SK-N-SH treated with all-trans-retinoic acid at 6 μM for 48 hours (cell line): Measurements from ENCODE around the gene TLR7.

Experiments used
- ATAC-seq: fragments of 200-7000 bp; cut with Tn5 transposase; 3 replicates; pipeline ENCODE4 v1.9.1; 2020; ENCODE audit warnings: mild to moderate bottlenecking, moderate library complexity
- ARNTL ChIP-seq: fragments of 450-650 bp; formaldehyde crosslinking; IDR thresholded peaks from 2 replicates; pipeline ENCODE4 v1.5.0; 2020; ENCODE audit warnings: low read depth, mild to moderate bottlenecking, moderate library complexity, borderline replicate concordance
- BACH2 ChIP-seq: fragments of 250-450 bp; sonication (Bioruptor Pico); IDR thresholded peaks from 2 replicates; pipeline ENCODE4 v1.9.0; 2021; ENCODE audit warnings: mild to moderate bottlenecking, borderline replicate concordance
- CSRNP3 ChIP-seq: fragments of 250-450 bp; sonication (Bioruptor Pico); IDR thresholded peaks from 2 replicates; pipeline ENCODE4 v1.5.1; 2021; ENCODE audit warnings: mild to moderate bottlenecking, moderate library complexity
- ESRRG ChIP-seq: fragments of 250-450 bp; sonication (Bioruptor Pico); IDR thresholded peaks from 2 replicates; pipeline ENCODE4 v1.6.1; 2021; ENCODE audit warnings: mild to moderate bottlenecking
- GLIS3 ChIP-seq: fragments of 250-450 bp; sonication (Bioruptor Pico); IDR thresholded peaks from 2 replicates; pipeline ENCODE4 v1.5.0; 2020; ENCODE audit warnings: mild to moderate bottlenecking, moderate library complexity
- ISL1 ChIP-seq: fragments of 250-450 bp; sonication (Bioruptor Pico); IDR thresholded peaks from 2 replicates; pipeline ENCODE4 v2.1.2; 2022; ENCODE audit warnings: mild to moderate bottlenecking, moderate library complexity
- OSR1 ChIP-seq: fragments of 250-450 bp; sonication (Bioruptor Pico); IDR thresholded peaks from 2 replicates; pipeline ENCODE4 v1.8.0; 2022; ENCODE audit warnings: moderate library complexity, mild to moderate bottlenecking, inconsistent platforms
- PPARA ChIP-seq: fragments of 250-450 bp; sonication (Bioruptor Pico); IDR thresholded peaks from 2 replicates; pipeline ENCODE4 v1.5.0; 2020; ENCODE audit warnings: mild to moderate bottlenecking, borderline replicate concordance
- RARB ChIP-seq: fragments of 250-450 bp; sonication (Bioruptor Pico); IDR thresholded peaks from 2 replicates; pipeline ENCODE4 v1.8.0; 2021; ENCODE audit warnings: mild to moderate bottlenecking, moderate library complexity
- SNAI2 ChIP-seq: fragments of 250-450 bp; sonication (Bioruptor Pico); IDR thresholded peaks from 2 replicates; pipeline ENCODE4 v1.5.0; 2020; ENCODE audit warnings: mild to moderate bottlenecking, moderate library complexity
- TCF4 ChIP-seq: fragments of 250-450 bp; sonication (Bioruptor Pico); IDR thresholded peaks from 2 replicates; pipeline ENCODE4 v1.8.0; 2021; ENCODE audit warnings: mild to moderate bottlenecking, moderate library complexity, borderline replicate concordance
- TOX ChIP-seq: fragments of 250-450 bp; sonication (Bioruptor Pico); IDR thresholded peaks from 2 replicates; pipeline ENCODE4 v1.8.0; 2021; ENCODE audit warnings: mild to moderate bottlenecking, moderate library complexity, borderline replicate concordance
- TSHZ2 ChIP-seq: fragments of 250-450 bp; sonication (Bioruptor Pico); IDR thresholded peaks from 2 replicates; pipeline ENCODE4 v1.5.0; 2020; ENCODE audit warnings: mild to moderate bottlenecking, moderate library complexity
- ZC3H10 ChIP-seq: fragments of 250-450 bp; sonication (Bioruptor Pico); IDR thresholded peaks from 2 replicates; pipeline ENCODE4 v1.5.1; 2021; ENCODE audit warnings: mild to moderate bottlenecking, moderate library complexity
- ZFP3 ChIP-seq: fragments of 250-450 bp; sonication (Bioruptor Pico); IDR thresholded peaks from 2 replicates; pipeline ENCODE4 v1.5.0; 2020; ENCODE audit warnings: mild to moderate bottlenecking, moderate library complexity
- ZFP30 ChIP-seq: fragments of 450-650 bp; formaldehyde crosslinking; IDR thresholded peaks from 2 replicates; pipeline ENCODE4 v1.5.0; 2022; ENCODE audit warnings: mild to moderate bottlenecking, moderate library complexity
- ZNF565 ChIP-seq: fragments of 450-650 bp; formaldehyde crosslinking; conservative IDR thresholded peaks from 2 replicates; pipeline ENCODE4 v1.5.0; 2020; ENCODE audit warnings: low read depth, mild to moderate bottlenecking, moderate library complexity
- ZNF70 ChIP-seq: fragments of 450-650 bp; formaldehyde crosslinking; IDR thresholded peaks from 2 replicates; pipeline ENCODE4 v1.5.0; 2020; ENCODE audit warnings: mild to moderate bottlenecking, moderate library complexity
- TF ChIP-seq, protein P1 (sequence below): fragments of 250-450 bp; sonication (Bioruptor Pico); IDR thresholded peaks from 2 replicates; pipeline ENCODE4 v1.5.1; 2020; ENCODE audit warnings: low read depth, mild to moderate bottlenecking, moderate library complexity
- TF ChIP-seq, protein P2 (sequence below): fragments of 250-450 bp; sonication (Bioruptor Pico); IDR thresholded peaks from 2 replicates; pipeline ENCODE4 v1.8.0; 2020; ENCODE audit warnings: mild to moderate bottlenecking, moderate library complexity, borderline replicate concordance
- TF ChIP-seq, protein P3 (sequence below): fragments of 250-450 bp; sonication (Bioruptor Pico); IDR thresholded peaks from 2 replicates; pipeline ENCODE4 v1.8.0; 2021; ENCODE audit warnings: low read depth, mild to moderate bottlenecking, moderate library complexity, borderline replicate concordance

Gene TLR7

GRCh38 chrX:12912791-12913482 is 46.1 kb downstream of the TLR7 start (continued):
- TF ChIP-seq, protein P1, sequence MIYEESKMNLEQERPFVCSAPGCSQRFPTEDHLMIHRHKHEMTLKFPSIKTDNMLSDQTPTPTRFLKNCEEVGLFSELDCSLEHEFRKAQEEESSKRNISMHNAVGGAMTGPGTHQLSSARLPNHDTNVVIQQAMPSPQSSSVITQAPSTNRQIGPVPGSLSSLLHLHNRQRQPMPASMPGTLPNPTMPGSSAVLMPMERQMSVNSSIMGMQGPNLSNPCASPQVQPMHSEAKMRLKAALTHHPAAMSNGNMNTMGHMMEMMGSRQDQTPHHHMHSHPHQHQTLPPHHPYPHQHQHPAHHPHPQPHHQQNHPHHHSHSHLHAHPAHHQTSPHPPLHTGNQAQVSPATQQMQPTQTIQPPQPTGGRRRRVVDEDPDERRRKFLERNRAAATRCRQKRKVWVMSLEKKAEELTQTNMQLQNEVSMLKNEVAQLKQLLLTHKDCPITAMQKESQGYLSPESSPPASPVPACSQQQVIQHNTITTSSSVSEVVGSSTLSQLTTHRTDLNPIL (CRISPR knock-in tag), result no peak
- TF ChIP-seq ZFP30 (CRISPR knock-in tag), result no peak

GRCh38 chrX:12917753-12918152 is 50.9 kb downstream of the TLR7 start:
- TF ChIP-seq ESRRG (CRISPR knock-in tag) (no peak), TOX (CRISPR knock-in tag) (no peak), PPARA (CRISPR knock-in tag) (no peak)
- ATAC-seq, result no peak

DNA sequence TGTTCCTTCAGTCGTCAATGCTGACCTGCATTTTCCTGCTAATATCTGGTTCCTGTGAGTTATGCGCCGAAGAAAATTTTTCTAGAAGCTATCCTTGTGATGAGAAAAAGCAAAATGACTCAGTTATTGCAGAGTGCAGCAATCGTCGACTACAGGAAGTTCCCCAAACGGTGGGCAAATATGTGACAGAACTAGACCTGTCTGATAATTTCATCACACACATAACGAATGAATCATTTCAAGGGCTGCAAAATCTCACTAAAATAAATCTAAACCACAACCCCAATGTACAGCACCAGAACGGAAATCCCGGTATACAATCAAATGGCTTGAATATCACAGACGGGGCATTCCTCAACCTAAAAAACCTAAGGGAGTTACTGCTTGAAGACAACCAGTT is 52.2 kb downstream of the TLR7 start:
- no peak for ATAC-seq

DNA sequence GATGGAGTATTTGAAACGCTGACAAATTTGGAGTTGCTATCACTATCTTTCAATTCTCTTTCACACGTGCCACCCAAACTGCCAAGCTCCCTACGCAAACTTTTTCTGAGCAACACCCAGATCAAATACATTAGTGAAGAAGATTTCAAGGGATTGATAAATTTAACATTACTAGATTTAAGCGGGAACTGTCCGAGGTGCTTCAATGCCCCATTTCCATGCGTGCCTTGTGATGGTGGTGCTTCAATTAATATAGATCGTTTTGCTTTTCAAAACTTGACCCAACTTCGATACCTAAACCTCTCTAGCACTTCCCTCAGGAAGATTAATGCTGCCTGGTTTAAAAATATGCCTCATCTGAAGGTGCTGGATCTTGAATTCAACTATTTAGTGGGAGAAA is 52.7 kb downstream of the TLR7 start:
- no peak for ATAC-seq
- TF ChIP-seq OSR1 (CRISPR knock-in tag) (no peak), TCF4 (CRISPR knock-in tag) (no peak), BACH2 (CRISPR knock-in tag) (no peak), TSHZ2 (CRISPR knock-in tag) (no peak), GLIS3 (no peak), ZFP30 (CRISPR knock-in tag) (no peak), PPARA (CRISPR knock-in tag) (no peak), ZFP3 (CRISPR knock-in tag) (no peak), ARNTL (no peak), ZNF70 (CRISPR knock-in tag) (no peak), SNAI2 (no peak), CSRNP3 (CRISPR knock-in tag) (no peak)
- TF ChIP-seq, protein P2, sequence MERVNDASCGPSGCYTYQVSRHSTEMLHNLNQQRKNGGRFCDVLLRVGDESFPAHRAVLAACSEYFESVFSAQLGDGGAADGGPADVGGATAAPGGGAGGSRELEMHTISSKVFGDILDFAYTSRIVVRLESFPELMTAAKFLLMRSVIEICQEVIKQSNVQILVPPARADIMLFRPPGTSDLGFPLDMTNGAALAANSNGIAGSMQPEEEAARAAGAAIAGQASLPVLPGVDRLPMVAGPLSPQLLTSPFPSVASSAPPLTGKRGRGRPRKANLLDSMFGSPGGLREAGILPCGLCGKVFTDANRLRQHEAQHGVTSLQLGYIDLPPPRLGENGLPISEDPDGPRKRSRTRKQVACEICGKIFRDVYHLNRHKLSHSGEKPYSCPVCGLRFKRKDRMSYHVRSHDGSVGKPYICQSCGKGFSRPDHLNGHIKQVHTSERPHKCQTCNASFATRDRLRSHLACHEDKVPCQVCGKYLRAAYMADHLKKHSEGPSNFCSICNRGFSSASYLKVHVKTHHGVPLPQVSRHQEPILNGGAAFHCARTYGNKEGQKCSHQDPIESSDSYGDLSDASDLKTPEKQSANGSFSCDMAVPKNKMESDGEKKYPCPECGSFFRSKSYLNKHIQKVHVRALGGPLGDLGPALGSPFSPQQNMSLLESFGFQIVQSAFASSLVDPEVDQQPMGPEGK (CRISPR knock-in tag), result no peak
- TF ChIP-seq, protein P3, sequence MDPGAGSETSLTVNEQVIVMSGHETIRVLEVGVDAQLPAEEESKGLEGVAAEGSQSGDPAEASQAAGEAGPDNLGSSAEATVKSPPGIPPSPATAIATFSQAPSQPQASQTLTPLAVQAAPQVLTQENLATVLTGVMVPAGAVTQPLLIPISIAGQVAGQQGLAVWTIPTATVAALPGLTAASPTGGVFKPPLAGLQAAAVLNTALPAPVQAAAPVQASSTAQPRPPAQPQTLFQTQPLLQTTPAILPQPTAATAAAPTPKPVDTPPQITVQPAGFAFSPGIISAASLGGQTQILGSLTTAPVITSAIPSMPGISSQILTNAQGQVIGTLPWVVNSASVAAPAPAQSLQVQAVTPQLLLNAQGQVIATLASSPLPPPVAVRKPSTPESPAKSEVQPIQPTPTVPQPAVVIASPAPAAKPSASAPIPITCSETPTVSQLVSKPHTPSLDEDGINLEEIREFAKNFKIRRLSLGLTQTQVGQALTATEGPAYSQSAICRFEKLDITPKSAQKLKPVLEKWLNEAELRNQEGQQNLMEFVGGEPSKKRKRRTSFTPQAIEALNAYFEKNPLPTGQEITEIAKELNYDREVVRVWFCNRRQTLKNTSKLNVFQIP (CRISPR knock-in tag), result no peak

More for the DNA sequence above, 52.2 kb downstream of the TLR7 start:
- TF ChIP-seq GLIS3 (no peak), BACH2 (CRISPR knock-in tag) (no peak), ZNF565 (CRISPR knock-in tag) (no peak), ISL1 (CRISPR knock-in tag) (no peak), TOX (CRISPR knock-in tag) (no peak), CSRNP3 (CRISPR knock-in tag) (no peak), SNAI2 (no peak), RARB (CRISPR knock-in tag) (no peak), ZC3H10 (CRISPR knock-in tag) (no peak)
- TF ChIP-seq, protein P2 (CRISPR knock-in tag), result no peak
- TF ChIP-seq, all 23 proteins: peak for 0
